ES-I3 (cell line): ENCODE measurements around the gene MYH2.

Experiments
- H3K36me3 ChIP-seq: 2 replicates; pipeline ENCODE4 v1.6.1; 2013; ENCODE audit warnings: mild to moderate bottlenecking, low read length, control low read depth, moderate library complexity; ENCODE audit not compliant: insufficient read depth
- H3K4me1 ChIP-seq: 2 replicates; pipeline ENCODE4 v1.6.1; 2013; ENCODE audit warnings: mild to moderate bottlenecking, control low read depth, low read length; ENCODE audit not compliant: insufficient read depth
- H3K9ac ChIP-seq: 2 replicates; pipeline ENCODE4 v1.6.1; 2013; ENCODE audit warnings: low read depth, mild to moderate bottlenecking, low read length, moderate library complexity
- H3K9me3 ChIP-seq: 2 replicates; pipeline ENCODE4 v1.6.1; 2013; ENCODE audit warnings: mild to moderate bottlenecking, low read length, moderate library complexity; ENCODE audit not compliant: control insufficient read depth, insufficient read depth

MYH2 gene

DNA sequence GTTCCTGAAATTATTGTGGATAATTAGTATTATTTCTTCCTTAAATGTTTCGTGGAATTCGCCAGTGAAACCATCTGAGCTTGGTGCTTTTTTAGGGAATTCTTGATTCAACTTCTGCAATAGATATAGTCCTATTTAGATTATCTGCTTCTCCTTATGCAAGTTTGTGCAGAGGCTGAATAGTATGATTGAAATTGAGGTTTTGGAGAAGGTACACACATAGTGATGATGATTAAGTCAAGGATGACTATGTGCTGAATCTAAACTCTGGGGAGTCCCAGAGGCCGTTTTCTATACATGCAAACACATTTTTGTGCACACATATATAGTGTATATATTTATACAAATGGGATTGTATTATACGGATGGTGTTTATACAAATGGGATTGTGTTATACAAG lies 74.9 kb downstream of the MYH2 start:
- Histone ChIP-seq H3K4me1 (no peaks in the 10 kb centered on the region), H3K36me3 (no peaks in the 10 kb centered on the region), H3K9ac (no peak overlapping the region), H3K9me3 (no peaks in the 10 kb centered on the region)

DNA sequence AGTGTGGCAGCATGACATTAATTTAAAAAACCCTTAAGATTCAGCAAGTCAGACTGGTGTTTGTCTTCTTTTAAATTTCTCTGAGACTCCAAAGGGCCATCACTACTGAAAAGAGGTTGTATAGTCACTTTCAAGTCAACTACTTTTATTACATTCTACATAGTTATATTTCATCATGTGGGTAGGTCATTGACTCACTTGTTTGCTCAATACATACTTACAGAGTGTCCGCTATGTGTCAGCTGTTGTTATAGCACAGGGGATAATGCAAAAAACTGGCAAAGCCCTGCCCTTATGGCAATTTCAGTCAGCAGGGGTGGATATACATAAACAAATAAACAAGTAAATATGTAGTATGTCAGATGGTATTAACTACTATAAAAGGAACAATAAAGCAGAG lies 77.6 kb downstream of the MYH2 start:
- Histone ChIP-seq H3K4me1 (no peaks in the 10 kb centered on the region), H3K36me3 (no peaks in the 10 kb centered on the region), H3K9ac (no peak overlapping the region), H3K9me3 (no peaks in the 10 kb centered on the region)
